Fibroblast of skin of back (primary cell): ENCODE measurements around the gene FOXP1.
A peak's percentile ranks its signal among the peaks of the same experiment; 100 is the strongest.

Experiments
- DNase-seq: peaks from one replicate; pipeline ENCODE4 v3.0.0-alpha.2; 2013

Gene FOXP1

DNA sequence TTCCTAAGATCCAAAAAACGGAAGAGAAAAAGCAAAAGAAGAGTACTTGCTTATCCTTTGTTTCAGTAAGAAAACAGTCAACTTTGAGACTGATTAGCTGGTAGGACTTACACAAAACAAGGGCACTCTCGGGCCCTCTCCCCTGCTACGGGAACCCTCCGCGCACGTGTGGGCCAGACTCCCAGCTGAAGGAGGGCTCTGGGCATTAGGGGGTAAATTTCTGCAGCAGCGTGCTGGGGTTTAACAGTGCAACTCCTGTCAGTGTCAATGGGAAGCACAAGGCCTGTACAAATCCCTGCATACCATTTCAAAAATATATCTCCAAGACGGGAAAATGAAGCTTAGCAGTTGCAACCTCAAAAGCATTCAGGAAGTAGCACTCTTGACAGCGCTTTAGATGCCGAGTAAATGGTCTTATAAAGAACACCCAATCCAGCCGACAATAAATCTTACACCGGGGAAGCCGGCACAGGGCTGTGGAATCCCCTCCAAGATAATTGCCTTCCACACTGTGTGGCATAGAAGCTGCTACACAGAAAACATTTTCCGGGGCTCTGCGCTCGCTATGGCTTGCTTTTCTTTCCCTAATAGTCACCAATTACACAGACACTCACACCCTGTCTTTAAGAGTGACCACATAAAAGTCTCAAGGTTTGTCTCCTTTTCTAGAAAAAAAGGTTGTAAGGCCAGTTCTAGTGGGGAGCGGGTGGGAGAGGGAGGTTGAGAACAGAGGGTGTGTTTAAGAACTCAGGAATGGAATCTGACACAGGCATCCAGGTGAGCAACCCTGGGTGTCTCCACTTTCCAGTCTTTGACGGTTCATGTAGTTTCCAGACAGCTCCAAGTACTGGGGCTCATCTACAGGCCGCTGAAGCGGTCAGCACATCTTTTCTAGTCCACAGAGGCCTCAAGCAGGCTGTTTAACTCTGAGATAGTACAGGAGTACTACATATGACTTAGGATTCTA is 512.7 kb downstream of the FOXP1 start:
- DNase-seq = no peak

DNA sequence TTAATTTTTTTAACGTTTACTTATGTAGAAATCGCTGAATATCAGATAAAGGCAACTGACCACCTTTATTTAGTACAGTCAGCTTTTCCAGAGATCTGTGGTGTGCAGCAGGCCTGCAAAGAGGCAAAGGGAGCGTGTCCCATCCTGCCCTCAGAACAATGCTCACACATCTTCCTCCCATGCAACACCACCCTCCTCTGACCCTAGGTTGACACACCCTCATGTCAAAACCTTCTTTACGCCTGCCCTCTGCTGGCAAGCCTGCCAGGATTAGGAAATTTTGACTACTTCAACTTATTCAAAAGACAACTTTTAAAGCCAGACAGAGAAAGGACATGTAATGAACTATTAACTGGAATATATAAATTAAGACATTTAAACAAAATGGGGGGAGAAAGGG is 513.7 kb downstream of the FOXP1 start:
- DNase-seq = peak; percentile 69

DNA sequence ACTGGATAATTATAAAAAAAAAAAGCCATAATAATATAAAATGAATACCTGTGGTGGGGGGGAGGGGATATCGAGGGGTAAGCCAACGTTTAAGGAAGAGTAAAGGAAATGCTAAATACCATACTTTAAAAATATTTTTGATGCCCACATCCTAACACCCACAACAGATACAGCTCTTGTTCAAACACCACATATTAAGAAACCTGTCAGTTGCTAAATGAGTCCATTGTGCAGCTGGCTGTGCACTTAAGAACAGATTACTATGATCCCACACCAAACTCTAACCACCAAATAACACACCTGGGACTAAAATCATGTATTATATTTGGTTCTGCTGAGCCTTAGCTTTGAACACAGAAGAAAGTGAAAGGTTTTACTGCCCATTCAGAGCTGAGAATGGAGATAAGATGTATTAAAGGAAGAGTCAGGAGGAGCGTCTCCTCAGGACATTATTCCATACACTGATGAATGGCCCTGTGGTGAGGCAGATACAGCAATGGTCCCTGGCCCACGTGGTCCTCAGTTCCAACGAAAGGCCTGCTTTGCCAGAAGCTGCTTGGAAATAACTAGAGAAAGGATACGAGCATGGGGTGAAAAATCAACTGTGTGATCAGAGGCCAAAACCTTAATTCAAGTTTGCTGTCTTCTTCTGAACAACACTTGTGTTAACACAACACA is 515.4 kb downstream of the FOXP1 start:
- no peak for DNase-seq

DNA sequence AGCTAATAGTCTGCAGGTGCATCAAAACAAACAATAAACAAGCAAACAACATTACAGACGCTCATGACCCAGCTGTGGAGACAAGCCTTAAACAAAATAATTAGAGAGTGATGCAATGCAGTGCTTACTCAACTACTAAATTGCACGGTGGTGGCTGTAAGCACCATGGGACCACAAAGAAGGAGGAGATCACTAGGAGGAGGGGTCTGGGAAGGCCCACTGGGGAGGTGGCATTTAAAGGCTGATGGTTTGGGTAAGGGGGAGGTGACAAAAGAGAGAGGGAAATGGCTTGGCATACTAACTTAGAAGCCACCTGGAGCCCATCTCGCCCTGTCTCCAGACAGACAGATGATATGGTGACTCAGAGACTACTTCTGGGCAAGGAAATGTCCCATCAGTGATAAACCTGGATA is 516.7 kb downstream of the FOXP1 start:
- peak; percentile 46 for DNase-seq

DNA sequence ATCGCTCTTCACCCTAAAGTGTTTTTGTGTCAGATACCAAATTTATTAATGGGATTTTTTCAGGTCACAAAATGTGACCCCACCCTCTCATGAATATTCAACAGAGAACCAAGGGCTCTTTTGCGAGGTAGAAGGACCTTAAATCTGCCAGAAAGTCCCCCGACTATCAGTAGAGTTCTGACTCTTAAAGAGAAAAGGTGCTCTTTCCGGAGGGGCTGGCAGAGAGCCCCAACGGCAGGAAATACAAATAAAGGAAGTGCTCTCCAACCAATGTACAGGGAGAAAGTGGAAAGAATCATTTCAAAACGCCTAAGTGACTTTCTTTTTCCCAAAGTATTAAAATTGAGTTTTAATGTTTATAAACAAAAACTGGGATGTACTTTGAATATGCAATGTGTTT is 517.2 kb downstream of the FOXP1 start:
- no peak for DNase-seq

DNA sequence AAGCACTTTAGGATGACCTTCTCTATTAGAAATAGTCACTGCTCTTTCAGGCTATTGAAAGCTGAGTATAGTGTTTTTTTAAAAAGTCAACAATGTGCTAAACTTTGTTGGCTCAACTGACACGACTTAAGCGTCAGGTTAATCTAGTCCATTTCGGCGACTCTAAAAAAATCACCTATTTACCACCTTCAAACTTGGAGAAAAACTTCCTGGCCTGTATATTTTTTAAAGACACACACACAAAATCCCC is 517.8 kb downstream of the FOXP1 start:
- no peak for DNase-seq

DNA sequence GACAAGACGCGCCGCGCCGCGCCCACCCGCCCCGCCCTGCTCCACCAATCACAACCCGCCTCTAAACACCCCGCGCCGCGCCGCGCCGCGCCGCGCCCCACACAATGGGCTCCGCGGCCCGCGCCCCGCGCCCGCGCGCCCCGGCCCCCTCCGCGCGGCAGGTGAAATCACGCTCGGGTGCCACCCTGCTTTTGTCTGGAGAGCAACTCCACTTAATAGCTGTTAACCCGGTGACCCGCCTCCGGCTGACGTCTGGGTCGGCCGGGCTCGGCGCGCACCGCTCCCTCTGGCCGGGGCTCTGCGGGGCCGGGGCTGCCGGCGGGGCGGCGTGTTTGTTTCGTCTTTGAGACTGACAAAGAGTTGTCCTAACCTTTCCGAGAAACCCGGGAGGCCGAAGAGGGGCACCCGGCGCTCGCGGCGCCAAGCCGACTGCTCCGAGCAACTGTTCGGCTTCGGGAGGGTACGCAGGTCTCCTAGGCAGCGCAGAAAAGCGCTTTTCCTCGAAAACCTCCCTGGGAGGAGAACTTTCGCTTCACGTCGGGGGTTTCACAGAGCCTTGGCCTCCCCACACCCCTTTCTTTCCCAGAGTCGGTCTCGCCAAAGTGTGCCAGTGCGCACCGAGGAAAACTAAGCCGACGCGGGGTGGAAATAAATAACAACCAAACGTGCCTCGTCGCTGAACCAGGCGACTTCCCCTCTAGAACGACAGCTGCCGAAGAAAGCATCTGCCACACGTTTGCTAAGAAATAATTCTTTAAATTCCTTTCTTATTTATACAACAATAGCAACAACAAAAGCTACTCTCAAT is 518.4 kb downstream of the FOXP1 start:
- peak; percentile 54 for DNase-seq

DNA sequence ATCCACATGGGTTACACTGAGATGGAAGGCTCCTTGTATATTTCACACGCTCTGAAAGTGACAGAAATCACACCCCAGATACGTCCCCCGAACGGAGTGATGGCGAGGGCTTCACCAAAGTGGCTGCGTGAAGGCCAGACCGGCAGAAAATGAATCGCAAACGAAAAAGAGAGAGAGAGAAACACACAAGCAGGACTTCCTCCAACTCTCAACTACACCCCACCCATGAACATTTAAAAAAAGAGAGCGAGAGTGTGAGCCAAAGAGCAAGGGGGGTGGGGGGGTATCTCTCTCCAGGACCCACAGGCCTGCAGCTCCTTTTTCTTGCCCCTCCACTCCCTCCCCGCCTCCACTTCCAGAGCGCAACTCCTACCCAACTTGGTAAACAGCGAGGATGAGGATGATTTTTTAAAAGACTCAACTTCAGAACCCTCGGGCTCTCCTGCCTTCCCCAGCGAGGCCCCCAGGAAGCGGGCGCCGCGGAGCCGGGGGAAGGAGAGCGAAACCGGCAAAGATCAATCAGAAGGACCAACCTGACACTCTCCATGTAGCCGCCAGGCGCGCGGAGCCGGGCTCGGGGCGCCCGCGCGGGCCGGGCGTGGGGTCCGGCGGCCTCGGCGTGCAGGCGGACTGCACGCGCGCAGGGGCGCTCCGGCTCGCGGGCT is 519.1 kb downstream of the FOXP1 start:
- peak; percentile 79 for DNase-seq

DNA sequence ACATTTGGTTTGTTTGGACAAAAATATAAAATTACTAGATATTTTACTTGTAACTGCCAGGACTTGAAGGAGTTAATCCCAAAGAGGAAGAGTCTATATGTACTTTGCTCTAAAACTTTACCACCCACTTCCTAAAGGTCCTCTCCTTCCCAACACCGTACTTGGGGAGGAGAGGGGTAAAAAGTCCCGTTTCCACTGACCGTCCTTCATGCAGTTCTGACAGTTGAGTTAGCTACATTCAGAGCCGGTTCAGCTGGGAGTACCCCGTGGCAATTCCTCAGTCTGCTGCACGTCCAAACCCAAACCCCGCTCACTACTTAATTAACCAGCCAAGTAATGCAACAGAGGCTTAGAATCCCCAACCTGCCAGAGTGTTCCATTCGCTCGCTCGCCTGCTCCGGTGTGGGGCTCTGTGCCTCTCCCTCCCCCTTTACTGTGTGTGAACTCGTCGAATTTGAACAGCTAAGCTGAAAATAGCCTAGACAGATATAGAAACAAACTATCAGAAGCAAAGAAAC is 519.7 kb downstream of the FOXP1 start:
- DNase-seq = peak; percentile 49

DNA sequence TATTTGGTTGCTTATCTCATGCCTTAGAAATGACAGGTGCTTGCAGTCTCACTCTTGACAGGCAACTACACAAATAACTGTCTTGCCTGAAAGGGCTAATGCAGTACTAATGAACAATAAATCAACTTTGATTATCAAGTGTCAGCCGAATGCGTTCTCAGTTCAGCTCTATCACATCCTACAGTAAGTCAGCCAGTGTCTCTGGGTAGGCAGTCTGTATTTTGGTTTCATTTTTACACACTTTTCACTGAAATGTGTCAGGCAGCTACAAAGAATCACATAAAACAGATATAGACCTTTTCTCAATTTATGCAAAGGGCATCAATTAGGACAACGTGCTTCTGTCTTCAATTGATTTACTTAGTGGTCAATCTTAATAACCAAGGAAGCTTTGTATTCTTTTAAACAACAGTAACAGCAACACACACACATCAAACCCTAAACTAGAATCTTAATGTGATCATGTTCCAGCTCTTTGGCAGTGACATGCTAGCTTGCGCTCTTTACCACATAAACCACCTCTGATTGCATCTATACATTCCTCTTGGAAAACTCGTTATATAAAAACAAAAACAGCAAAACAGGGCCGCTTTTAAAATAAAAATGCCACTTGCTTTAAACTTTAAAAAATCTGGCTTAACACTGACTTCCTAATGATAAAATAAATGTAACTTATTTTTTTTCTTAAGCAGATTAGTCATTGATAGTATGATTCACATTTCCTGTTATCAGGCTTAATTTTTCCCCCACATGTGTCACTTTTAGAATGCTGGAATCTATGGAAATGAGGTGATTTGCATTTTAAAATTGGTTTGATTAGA is 520.4 kb downstream of the FOXP1 start:
- peak; percentile 56 for DNase-seq

DNA sequence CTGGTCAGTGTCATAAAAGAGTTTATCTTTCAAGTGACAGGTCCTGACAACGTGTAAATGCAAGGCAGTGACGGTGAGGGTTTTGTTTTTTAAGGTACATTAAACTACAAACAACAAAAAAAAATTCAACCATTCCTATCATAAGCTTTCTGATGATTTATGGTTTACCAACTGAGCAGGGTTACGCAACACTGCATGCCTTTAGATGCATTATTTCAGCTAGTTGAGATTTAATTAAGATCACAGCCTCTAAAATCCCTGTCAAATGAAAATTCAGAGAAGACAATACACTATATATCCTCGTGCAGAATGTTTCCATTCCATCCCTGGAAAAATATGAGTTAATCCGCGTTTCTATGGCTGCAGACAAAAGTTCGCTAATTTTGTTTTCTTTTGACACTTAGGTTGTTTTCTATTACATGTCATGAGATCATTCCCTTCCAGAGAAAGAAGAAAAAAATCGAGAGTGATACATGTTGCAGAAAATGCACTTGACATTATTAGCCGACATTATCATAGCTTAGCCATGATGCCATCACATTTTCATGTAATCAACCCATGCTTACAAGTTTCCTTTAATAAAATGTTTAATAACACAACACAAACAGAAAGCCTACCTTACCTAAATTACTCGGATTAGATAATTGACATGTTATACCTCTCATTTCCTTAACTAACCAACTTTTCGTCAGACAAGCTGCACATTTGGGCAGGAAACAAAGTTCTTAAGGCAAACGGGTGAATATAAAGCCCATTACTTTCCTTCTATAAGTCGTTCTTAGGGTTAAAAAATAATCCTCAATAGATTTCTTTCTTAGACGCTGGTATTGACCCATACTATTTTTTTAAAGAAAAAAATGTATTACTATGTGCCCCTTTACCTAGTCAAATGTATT is 521.2 kb downstream of the FOXP1 start:
- no peak for DNase-seq

DNA sequence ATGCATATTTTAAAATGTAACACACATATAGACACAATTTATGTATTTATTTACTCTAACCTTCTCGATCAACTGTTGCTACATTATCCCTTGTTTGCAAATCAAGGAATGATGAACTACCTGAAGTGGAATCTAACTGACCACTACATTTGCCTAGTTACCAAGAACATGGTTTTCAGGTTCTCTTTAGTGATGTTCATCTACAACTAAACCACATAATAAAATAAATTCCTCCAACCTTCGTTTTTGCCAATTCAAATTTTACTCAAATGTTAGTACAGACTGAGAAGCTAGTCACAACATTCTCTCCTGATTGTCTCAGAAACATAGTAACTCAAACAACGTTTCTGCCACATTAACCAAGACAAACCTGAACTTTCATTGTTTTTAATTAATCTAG is 521.9 kb downstream of the FOXP1 start:
- DNase-seq = no peak

DNA sequence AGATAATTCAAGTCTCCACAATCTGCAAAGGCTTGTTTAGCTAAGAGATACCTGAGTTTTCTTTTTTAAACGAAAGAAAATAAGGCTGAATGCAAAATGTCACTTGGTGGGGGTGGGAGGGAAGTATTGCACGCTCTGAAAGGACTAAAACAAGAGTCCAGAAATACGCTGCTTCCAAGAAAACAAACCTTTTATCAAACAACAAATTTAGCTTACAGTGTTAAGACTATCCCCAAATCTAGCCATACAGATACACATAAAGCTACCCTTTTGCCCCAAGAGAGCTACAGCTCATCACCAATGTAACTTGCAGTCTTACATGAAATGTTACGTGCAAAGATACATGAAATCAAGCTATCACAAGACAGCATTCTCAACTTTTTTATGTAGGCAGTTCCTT is 522.5 kb downstream of the FOXP1 start:
- DNase-seq = no peak

DNA sequence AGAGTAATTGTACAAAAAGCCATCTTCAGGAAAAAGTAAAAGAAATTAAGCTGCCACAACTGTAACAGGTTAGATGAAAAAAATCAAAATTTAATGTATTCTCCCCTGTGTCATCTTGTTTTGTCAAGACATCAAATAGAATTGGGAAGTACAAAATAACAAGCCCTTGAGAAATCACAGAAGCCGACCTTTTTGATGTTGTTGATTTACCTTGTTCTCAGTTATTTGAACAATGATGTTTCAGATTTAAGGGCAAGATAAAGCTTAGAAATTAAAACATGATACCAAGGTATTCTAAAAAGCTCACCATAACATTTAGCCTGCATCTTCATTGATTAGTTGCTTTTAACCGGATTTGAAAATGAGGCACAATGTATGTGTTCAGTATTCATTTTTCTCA is 523.0 kb downstream of the FOXP1 start:
- no peak for DNase-seq

DNA sequence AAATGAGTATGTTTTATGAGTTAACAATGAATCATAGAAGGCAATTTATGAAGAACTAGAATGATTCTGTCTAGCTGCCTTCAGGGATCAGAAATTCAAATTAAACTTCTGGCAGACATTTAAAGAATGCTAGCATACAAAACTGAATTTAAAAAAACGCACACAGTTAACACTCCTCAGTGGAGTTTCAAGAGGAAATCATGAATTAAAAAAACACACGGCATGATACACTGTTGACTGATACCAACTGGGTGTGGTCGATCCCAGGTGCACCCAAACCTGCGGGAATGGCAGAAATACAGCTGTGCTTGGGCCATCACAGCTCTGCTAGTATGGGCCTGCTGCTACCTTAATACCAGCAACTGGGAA is 526.0 kb downstream of the FOXP1 start:
- DNase-seq = peak; percentile 57

DNA sequence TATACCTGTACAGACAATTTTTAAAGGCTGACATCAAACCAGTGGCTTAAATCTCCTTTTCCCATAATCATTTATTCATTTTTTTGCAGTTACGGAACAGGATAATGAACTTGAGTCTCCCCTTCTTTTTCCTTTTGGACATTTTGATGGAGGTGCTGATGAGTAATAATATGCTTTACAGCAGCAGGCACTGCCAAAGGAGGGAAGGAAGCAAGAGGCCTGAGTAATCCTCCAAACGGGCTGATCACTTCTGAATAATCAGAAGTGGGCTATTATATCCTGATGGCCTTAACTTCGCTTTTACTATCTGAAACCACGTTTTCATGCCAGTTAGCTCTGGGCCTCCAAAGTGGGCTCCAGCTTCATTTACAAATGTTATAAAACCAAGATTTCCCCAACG is 527.2 kb downstream of the FOXP1 start:
- peak; percentile 64 for DNase-seq

DNA sequence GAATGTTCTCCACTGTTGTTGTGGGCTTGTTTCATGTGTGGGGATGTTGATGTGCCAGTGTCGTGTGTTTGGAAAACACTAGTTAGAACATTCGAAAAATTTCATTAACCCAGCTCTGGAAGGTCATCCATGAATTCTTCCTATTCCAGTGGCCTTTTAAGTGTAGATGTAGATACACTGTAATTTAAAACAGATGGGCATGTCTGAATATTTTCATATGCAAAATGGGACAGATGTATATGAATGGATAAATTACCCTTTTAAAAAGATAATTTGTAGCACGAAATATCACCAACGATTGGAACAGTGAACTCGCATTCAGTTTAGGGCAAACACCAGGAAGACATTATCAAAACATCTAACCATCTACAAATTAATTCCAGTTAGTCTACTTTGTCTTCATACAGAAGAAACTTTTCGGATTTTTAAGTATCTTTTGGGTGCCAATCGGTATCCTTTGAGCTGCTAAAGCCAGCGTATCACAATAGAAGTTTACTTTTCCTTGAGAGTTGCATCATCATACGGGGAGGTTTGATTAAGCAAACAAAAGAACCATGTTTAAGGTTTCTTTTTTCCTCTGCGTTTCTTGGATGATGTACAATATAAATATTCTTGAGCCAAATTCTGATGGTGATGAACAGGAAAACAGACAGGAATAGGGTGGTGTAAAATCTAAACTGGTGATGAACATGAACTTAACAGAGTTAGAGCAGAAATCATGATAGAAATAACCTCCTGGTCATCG is 528.1 kb downstream of the FOXP1 start:
- DNase-seq = peak; percentile 77

DNA sequence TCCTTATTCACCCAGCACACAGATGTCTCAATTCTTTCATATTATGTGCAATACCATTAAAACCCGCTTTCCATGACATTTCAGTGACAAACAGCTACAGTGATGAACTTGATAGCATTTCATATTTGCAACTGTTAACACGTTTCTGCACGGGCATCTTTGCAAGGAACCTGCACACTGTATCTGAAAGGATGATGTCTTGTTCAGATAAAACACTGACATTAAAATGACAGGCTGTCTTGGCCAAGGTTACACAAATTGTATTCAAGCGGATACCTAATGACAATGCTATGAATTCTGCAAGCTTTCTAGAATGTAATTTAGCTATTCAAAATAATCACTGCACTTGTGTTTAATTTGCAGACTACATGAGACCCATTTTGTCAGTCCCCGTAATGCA is 529.2 kb downstream of the FOXP1 start:
- no peak for DNase-seq

DNA sequence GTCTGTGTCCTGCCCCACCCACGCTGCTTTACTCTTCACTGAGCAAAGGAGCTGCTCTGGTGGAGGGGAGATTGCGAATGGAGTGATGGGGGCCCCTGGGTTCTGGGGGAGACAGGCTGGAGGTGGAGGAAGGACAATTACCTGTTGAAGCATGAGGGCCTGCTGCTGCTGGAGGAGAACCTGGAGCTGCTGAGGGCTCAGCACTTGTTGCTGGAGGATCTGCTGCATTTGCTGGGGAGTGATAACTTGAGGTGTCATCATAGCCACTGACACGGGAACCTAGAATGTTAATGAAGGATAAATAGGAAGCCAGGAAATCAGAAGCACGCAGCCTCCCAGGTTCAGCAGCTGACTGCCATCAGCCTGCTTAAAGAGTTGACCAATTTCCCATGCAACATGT is 530.0 kb downstream of the FOXP1 start:
- no peak for DNase-seq

DNA sequence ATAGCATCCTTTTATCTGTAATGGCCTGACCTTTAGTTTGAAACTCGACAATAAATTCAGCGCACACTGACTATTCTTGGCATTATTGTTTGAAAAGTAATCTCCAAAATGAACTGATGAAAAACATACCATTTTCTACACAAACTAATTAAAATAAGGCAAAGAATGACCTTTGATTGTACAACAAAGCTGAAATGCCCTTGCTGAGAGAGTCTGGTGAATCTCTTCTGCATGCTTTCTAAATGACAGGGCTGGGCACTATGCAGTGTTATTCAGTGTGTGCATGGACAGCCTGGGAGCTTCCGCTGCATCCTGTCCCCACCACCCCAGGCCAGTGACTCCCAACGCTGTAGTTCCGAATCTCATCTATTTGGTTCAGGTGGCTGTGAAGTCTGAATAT is 530.8 kb downstream of the FOXP1 start:
- DNase-seq = peak; percentile 38
